Activated gamma-delta T cell treated with anti-CD3 and anti-CD28 coated beads, Interleukin-2, amount 50 U/mL, for 16 hours (primary cell): ENCODE data around the gene ZC3HAV1.
A peak's percentile ranks its signal among the peaks of the same experiment; 100 is the strongest.
"Not testable (repeated sequence)": the region's sequence is repeated elsewhere in the genome, so short reads cannot be mapped to it uniquely, and the experiment has no call there.

Experiments used
- DNase-seq: peaks from one replicate; pipeline ENCODE4 v3.0.0-alpha.2; 2020; ENCODE audit warnings: low read depth

ZC3HAV1 gene

DNA sequence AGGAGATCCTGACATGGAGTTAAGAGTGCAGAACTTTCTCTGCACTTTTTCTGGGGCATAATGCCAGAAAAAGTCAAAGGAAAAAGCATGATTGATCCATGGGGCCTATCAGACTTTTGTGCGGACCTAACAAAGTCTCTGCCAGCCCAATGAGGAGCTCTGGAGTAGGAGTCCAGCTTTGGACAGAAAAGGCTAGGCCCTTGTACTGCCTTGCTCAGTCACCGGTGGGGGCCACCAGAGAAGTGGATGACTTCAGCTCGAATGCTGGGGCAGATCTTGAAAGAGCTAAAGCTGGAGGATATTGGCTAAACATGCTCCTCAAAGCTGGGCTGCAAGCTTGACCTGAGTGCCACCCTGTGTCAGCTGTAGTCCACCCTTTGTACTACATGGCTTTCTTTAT lies 2.8 kb upstream of the ZC3HAV1 start:
- no peak for DNase-seq

DNA sequence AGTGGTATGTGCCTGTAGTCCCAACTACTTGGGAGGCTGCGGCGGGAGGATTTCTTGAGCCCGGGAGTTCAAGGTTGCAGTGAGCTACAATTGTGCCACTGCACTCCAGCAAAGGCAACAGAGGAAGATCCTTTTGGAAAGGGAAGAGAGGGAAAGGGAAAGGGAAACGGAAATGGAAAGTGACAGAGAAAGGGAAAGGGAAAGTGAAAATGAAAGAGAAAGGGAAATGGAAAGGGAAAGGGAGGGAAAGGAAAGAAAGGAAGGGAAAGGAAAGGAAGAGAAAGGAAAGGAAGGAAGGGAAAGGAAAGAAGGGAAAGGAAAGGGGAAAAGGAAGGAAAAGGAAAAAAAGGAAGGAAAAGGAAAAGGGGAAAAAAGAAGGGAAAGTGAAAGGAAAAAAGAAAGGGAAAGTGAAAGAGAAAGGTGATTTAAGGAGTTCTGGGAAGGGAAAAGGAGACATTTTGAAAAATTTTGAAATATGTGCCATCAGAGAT lies 2.3 kb upstream of the ZC3HAV1 start:
- no peak for DNase-seq

DNA sequence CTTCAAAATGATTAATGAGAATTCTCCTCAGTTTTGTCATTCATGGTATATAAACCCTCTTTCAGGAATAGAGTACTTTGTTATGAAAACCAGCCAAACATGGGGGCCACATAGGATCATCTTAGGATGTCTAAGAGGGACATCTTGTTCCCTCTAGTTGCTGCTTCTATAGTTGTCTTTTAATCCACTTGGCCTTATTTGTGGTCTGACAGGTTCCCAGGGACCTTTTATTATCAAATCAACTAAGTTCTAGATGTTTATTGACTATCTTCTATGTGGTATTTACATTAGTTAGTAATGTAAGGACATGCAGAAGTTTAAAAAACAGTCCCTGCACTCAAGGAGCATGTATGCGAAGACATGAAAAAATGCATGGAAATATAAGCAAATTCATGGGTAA lies 1.6 kb upstream of the ZC3HAV1 start:
- DNase-seq, result no peak

DNA sequence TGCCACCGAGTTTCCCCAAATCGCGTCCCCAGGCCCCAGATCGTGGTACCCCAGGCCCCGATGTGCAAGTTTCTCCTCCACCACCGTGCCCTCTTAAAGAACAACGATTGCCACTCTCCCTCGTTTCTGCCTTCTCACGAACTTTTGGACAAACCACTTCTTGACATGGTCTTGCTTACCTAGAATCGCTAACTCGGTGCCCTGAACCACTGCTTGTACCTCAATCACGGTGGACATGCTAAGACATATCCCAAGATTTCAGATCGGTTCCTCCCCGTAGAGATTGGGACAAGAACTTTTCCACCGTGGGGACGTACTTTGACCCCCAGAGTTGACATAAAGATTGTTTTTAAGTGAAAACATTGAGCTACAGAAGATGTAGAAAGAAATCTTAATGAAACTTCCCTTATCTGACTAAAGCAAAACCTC lies 477 bp upstream of the ZC3HAV1 start:
- no peak for DNase-seq

DNA sequence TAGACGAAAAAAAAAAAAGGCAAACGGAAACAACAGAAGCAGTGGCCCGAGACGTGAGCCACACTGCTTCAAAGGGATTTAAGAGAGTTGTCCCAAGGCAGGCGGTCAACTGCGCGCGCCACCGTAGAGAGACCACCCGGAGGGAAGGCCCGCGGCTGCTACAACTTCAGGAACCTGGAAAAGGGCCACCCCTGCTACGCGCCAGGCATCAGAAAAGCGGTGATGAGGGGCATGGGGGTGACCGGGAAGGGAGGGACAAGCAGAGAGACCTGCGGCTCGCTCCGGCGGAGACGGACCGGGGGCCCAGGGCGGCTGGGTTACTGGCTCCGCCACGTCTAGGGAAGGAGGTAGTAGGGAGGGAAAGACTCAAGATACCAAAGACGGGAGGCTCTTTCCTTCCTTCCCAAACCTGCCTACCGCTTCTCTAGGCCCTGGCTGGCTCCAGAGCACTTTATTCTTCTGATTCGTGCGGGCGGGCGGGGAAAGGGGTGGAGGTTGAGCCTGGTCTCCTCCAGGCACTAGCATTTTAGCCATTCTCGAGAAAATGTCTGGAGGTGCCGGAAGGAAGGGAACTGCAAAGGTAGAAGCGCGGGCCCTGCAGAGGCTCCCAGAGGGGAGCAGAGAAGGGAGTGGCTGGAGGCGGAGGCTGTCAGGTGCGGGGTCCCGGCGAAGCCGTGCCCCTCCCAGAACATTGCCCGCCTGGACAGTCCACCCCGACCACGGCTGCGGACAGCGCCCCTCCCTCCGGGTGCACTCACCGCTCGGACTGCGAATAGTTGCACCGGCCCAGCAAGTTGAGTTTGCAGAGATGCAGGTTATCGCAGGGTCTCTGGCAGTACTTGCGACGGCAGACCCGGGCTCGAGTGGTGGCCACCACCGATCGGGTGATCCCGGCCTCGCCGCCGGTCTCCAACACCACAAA lies 993 bp downstream of the ZC3HAV1 start:
- no peak for DNase-seq

DNA sequence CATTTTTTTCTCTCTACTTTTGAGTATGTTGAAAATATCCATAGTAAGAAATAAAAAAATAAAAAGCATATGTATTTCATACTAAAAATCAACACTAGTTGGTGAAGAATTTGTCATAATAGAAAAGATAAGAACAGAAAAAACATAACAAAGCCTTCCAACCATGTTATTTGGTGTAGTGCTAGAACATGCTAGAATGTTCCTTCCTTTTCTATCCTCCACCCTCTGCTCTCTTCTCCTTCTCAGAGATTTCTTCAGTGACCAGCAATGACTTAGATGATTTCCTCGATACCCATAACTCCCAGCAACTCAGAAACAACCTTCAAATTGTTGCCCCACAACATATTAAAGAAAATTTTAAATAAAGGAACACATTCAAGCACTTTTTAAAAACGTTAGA lies 2.6 kb downstream of the ZC3HAV1 start:
- DNase-seq, result no peak

DNA sequence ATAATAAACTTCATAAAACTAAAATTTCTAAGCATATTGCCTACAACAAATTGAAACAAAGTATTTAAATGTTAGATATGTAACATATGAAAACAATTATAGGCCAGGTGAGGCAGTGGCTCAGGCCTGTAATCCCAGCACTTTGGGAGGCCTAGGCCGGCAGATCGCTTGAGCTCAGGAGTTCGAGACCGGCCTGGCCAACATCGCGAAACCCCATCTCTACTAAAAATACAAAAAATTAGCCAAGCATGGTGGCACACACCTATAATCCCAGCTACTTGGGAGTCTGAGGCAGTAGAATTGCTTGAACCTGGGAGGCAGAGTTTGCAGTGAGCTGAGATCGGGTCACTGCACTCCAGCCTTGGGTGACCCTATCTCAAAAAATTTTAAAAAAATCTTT lies 3.3 kb downstream of the ZC3HAV1 start:
- not testable (repeated sequence) for DNase-seq

DNA sequence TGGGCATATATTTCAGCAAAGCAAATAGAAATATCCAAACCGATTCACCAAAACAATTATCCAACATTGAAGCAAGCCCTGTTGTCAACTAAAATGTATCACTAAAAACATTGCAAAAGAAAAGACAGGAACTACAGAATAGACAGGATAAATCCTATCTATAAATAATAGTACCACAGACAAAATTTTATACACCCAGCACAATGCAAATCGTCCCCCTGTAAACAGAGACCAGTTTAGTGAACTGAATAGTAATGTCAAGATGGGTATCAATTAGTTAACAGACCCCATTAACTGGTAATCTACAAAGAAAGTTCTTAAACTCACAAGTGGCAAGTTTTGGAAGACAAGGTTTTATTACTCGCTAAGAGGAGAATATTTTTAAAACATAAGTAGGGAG lies 4.0 kb downstream of the ZC3HAV1 start:
- no peak for DNase-seq

DNA sequence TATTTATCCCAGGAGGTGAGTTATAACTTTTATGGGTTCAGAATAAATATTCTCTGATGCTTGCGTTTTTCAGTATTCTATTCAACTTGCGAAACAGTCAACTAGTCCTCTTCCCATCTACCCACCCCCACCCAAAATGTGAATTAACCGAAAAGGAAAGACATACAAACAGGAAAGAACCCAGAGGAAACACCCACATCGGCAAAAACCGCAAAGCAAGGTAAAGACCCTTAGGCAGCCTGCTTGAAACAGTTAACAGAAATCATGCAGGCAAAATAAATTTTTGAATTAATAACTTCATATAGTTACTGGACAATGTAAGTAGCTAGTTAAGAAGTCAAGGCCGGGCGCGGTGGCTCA lies 5.4 kb downstream of the ZC3HAV1 start:
- no peak for DNase-seq

DNA sequence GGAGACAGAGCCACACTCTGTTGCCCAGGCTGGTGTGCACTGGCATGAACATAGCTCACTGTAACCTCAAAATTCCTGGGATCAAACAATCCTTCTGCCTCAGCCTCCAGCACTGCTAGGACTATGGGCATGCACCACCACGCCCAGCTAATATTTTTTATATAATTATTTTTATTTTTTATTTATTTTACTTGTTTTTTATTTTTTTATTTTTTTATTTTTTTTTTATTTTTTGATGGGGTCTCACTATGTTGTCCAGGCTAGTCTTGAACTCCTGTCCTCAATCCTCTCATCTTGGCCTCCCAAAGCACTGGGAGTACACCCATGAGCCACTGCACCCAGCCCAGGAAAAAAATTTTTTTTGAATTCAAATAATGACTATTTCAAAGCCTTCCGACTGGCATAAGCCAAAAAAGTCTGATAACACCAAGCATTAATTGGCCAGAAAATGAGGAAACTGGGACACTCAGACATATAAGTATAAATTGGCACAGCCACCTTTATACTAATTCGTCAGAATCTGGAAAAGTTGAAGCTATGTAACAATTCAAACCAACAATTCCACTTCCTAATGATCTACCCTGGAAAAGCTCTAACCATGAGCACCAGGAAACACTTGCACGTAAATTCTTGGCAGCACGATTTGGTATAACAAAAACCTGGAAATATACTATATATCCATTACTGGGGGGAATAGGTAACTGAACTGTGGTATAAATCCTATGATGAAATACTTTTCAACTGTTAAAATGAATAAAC lies 6.3 kb downstream of the ZC3HAV1 start:
- DNase-seq, result no peak

DNA sequence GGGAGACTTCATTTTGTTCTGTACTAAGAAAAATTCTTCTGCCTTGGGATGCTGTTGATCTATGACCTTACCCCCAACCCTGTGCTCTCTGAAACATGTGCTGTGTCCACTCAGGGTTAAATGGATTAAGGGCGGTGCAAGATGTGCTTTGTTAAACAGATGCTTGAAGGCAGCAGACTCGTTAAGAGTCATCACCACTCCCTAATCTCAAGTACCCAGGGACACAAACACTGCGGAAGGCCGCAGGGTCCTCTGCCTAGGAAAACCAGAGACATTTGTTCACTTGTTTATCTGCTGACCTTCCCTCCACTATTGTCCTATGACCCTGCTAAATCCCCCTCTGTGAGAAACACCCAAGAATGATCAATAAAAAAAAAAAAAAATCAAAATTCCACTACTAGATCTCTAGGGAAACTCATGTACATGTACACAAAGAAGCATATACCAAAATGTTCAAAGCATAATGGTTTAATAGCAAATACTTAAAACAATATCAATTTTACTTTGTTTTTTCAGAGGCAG lies 7.8 kb downstream of the ZC3HAV1 start:
- not testable (repeated sequence) for DNase-seq

DNA sequence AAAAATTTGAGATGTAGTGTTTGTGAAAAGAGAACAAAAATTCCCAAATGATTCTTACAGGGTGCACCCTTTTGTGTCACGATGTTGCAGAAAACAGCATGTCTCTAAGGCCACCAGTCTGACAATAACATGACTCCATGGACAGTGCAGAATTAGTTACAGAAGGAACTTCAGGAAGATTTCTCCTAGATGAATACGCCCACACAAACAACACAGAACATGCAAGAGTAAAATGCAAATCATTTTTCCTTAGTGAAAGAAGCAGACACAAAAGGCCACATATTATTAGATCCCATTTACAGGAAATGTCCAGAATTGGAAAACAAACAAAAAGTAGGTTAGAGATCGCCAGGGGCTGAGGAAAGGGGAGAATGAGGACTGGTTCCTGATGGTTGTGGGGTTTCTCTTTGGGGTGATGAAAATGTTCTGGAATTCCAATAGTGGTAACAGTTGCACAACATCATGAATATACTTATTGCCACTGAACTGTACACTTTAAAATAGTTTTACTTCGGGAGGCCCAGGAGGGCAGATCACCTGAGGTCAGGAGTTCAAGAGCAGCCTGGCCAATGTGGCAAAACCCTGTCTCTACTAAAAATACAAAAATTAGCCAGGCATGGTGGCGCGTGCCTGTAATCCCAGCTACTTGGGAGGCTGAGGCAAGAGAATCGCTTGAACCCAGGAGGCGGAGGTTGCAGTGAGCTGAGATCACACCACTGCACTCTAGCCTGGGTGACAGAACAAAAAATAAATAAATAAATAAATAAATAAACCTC lies 10.2 kb downstream of the ZC3HAV1 start:
- no peak for DNase-seq

DNA sequence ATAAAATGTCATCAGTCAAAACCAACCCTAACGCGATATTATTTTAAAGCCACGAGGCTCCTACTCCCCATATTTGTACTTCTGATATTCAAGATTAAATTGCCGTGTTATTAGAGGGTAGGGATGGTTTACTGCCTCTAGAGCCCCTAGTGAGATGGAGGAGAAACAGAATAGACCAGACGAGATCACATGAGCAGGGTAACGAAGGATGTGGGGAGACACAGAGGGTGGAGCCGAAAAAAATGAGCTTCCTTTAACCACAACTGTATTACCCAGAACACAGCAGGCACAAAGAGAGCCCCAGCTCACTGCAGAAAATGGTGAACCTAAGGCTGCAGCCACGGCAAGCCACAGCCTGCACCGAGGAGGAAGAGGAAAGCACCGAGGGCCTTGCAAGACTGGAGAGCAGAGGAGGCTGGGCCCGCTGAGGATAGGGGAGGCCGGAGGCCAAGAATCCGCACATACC lies 14.3 kb downstream of the ZC3HAV1 start:
- DNase-seq, result peak; percentile 60

DNA sequence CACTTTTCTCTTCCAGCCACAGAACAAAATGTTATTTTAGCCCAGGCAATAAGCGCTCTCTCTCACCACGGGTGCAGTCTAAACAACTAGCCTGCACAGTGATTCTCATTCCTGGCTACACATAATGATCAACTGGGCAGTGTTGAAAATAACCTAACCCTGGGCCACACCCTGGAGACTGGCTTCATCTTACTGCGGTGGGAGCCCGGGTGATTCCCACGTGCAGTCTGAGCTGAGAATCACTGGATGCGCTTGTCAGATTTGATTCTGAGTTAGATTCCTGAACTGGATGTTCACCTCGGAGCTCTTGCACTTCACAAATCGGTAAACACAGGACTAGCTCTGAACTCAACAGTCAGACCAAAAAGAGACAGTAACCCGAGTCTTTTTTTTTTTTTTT lies 14.9 kb downstream of the ZC3HAV1 start:
- DNase-seq, result no peak

DNA sequence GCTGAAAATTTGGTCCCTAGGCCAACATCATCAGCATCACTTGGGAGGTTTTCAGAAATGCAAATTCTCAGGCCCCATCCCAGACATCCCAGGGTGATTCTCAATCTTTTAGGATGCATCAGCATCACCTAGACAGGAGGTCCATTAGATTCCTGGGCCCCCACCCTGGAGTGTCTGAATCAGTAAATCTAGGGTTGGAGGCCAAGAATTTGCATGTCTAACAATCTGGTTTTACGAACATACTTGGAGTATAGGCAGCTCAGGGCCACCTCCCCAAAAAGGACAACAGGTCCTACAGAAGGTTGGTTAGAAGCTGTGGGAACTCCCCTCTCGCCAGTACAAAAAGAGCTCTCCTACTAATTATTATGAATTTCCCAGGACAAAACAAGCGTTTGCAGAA lies 15.5 kb downstream of the ZC3HAV1 start:
- DNase-seq, result no peak

DNA sequence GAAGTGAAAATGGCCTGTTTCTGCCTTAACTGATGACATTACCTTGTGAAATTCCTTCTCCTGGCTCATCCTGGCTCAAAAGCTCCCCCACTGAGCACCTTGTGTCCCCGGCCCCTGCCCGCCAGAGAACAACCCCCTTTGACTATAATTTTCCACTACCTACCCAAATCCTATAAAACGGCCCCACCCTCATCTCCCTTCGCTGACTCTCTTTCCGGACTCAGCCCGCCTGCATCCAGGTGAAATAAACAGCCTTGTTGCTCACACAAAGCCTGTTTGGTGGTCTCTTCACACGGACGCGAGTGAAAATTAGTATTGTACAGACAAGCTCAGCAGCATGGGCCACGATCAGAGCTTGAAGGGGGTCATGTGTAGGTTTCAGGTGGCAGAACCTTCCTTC lies 16.0 kb downstream of the ZC3HAV1 start:
- DNase-seq, result not testable (repeated sequence)

DNA sequence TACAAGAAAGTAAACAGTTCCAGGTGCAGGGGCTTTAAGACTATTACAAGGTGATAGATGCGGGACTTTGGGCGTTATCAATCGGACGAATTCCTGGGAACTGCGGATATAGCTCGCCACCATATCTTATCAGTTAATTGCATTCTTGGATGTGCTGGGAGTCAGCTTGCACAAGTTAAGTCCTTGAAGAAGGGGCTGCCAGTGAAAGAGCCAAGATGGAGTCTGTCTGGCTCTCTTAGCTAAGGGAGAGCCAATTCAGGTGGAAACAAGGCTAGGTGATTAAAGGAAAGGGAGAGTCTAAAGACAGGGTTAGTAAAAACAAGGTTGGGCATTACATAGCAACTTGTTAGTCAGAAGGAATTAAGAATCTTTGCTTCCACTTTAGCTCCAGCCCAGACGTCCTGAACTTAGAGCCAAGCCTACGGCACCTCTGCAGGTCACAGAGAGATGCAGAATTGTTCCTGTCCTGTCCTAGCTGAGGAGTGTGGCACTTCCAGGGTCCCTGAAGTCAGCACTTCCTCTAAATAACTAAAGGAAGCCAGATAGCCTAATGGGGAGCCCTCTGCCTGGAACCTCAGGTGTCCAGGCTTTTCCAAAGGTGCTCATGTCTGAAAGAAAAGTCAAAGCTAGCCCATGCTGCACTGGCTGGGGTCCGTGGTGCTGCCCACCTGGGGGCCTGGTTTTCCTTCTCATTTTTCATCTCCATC lies 17.3 kb downstream of the ZC3HAV1 start:
- DNase-seq, result no peak

DNA sequence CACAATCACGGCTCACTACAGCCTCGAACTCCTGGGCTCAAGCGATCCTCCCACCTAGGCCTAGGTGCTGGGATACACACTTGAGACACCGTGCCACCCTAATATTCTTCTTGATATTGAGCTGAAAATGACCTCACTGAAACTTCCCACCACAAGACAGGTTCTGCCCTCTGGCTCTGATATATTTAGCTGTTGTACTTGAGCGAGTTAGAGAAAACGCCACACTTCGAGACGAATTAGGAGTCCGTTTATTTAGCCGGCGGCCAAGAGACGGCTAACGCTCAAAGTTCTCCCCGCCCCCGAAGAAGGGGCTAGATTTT lies 17.9 kb downstream of the ZC3HAV1 start:
- no peak for DNase-seq

DNA sequence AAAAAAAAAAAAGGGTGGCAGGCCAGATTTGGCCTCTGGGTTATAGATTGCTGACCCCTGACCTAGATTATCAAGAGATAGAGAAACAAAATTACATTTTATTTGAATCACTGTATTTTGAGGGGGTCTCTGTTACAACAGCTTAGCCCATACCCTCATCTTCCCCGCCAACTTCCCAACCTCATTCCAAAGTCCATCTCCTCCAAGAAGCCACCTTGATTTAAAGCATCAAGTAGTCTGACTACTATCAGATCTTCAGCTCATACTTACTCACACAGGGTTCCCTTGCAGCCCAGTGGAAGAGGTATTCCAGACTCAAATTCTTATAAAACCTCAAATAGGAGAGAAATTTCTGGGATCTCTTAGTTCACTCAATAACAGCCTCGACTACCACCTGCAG lies 20.4 kb downstream of the ZC3HAV1 start:
- DNase-seq, result no peak

DNA sequence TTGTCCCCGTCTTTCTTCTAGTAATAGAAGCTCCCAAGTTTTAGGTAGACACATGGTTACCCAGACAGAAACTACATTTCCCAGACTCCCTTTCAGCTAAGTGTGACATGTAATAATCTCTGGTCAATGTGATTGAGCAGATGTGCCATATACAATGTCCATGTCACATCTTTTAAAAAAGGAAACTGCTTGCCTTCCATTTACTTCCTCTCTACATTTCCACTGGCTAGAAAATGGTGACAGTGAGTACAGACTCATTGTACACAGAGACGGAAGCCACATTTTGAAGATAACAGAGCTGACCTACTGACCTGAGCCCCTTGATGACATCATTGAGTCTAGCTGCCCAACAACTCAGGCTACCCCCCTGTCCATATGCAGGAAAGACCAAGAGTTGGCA lies 21.3 kb downstream of the ZC3HAV1 start:
- DNase-seq, result no peak

DNA sequence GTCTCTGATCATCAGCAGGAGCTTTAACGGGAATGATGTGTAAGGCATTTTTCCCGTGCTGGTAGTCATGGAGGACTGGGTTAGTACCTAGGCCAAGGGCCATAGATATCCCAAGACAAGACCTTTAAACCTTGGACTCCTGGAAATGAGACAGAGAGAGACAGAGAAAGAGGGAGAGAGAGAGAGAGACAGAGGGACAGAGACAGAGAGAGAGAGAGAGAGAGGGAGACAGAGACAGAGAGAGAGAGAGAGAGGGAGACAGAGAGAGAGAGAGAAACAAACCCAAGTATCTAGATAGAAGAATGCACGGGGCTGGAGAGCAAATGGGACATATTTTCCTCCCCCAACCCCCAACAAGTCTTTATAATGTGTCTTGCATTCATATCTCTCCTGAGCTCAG lies 22.3 kb downstream of the ZC3HAV1 start:
- DNase-seq, result no peak

DNA sequence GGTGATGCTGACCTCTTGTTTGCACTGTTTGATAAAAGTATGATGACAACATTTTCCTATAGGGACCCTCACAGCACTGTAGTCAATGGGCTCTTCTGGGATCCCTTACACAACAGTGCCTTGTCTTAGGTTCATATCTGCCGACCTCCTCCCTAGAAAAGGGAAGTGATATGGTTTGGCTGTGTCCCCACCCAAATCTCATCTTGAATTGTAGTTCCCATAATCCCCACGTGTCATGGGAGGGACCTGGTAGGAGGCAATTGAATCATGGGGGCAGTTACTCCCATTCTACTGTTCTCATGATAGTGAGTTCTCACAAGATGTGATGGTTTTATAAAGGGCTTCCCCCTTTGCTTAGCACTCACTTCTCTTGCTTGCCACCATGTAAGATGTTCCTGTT lies 23.1 kb downstream of the ZC3HAV1 start:
- DNase-seq, result no peak
